ENCODE data around the gene MAPT.
A peak's percentile ranks its signal among the peaks of the same experiment; 100 is the strongest.
"Not testable (repeated sequence)": the region's sequence is repeated elsewhere in the genome, so short reads cannot be mapped to it uniquely, and the experiment has no call there.

Gene MAPT

DNA sequence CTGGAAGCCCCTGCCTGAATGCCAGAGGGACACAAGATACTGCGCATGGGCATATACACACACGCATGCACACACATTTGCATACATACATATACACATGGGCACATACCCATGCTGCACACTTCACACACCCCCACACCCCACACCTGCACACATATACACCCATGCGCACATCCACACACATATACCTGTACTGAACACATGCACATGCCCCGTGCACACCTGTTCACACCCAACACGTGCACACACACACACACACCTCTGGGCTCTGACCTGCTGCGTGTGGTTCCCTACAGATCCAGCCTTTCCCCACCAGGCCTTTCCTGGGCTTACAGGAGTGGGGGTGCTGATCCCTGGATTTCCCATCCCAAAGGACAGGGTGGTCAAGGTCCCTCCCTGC is 43.3 kb upstream of the MAPT start:
- no peak overlapping the region for H3K4me3 Mint-ChIP-seq
- ATAC-seq (replicated peaks; ENCODE audit: extremely low read depth, poor library complexity, severe bottlenecking) (no peak), DNase-seq (ENCODE audit: low spot score in 2 of 2) (no peak)
- no peaks in the 10 kb centered on the region for H3K9me3 Mint-ChIP-seq
- no peaks in the 10 kb centered on the region for H3K36me3 Mint-ChIP-seq (ENCODE audit: insufficient read depth)
- peaks cover 4% of the 10 kb centered on the region for H3K4me1 Mint-ChIP-seq
- H3K27me3 Mint-ChIP-seq: peaks cover 42% of the 10 kb centered on the region
- H3K27ac Mint-ChIP-seq (ENCODE audit: low read depth): no peak overlapping the region

DNA sequence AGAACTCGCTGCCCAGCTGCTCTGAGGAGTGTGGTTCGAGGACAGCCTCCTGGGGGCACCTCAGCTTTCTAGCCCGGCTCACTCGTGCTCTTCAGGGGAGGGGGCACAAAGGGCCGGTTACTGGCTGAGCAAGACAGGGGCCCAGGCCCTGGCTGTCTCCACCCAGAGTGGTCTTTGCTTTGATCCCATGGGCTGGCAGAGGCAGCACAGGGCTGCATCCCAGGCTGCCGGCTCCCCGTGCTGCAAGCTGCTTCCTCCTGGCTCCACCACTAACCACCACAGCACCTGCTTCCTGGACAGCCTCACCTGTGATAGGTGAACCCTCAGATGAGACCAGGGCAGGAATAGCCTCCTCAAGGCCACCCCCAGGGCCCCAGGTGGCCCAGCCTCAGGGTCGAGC is 42.9 kb upstream of the MAPT start:
- no peak for ATAC-seq (replicated peaks; ENCODE audit: extremely low read depth, poor library complexity, severe bottlenecking)

DNA sequence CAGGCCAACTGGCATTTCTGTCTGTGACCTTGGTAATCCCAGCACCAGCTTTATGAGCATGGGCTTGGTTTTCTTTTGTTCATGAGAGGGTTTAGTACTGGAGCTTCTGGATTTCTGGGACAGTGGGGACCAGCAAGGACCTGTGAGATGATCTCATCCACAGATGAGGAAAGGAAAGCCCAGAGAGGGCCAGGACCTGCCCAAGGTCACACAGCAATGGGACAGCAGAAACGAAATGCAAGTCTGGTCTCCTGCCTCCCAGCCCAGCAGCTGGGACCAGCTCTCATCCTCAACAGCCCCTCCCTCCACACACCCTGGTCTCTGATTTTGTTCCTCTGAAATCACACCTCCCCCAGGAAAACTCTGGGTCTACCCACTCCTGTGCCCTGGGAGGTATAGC is 42.5 kb upstream of the MAPT start:
- ATAC-seq (replicated peaks; ENCODE audit: extremely low read depth, poor library complexity, severe bottlenecking): no peak
- Mint-ChIP-seq H3K9me3 (no peaks in the 10 kb centered on the region), H3K27ac (ENCODE audit: low read depth) (no peak overlapping the region), H3K36me3 (ENCODE audit: insufficient read depth) (no peaks in the 10 kb centered on the region), H3K27me3 (peaks cover 39% of the 10 kb centered on the region), H3K4me1 (peaks cover 4% of the 10 kb centered on the region), H3K4me3 (no peak overlapping the region)
- DNase-seq (ENCODE audit: low spot score in 2 of 2): no peak

More for the DNA sequence above, 42.9 kb upstream of the MAPT start:
- DNase-seq (ENCODE audit: low spot score in 2 of 2): no peak
- H3K36me3 Mint-ChIP-seq (ENCODE audit: insufficient read depth): no peaks in the 10 kb centered on the region
- H3K9me3 Mint-ChIP-seq: no peaks in the 10 kb centered on the region
- no peak overlapping the region for H3K4me3 Mint-ChIP-seq
- H3K4me1 Mint-ChIP-seq: peaks cover 4% of the 10 kb centered on the region
- H3K27me3 Mint-ChIP-seq: peaks cover 41% of the 10 kb centered on the region
- no peak overlapping the region for H3K27ac Mint-ChIP-seq (ENCODE audit: low read depth)

DNA sequence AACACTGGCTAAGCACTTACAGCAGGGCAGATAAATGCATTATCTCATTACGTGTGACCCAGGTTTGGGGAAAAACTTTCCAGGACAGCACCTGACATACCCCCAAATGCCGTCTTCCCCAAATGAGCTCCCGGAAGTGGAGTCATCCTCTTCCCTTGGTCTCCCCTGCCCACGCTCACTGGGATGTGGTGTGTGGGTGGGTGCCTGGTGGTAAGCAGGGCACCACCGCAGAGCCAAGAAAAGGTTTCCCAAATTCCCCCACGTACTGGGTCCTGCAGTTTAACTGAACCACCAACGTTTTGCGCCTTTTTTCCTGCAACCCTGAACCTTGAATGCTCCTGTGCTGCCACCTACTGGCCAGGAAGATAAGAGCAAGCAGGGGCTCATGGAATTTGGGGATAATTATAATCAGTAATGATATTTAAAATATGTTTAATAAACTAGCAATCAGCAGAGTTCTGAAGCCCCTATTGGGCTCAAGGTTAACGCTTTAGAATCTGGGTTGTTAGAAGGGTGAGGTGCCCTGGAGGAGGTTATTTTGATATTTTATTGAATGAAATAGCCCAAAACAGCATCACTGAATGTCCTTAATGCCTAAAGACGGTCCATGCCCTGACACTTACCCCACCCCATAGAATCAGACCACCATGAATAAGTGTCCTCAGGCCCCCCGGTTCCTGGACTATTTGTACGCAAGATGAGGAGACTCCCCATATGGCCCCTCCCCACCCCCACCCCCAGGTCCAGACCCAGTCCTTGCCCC is 41.6 kb upstream of the MAPT start:
- no peak overlapping the region for H3K4me3 Mint-ChIP-seq
- peaks cover 4% of the 10 kb centered on the region for H3K4me1 Mint-ChIP-seq
- H3K36me3 Mint-ChIP-seq (ENCODE audit: insufficient read depth): no peaks in the 10 kb centered on the region
- H3K27me3 Mint-ChIP-seq: peaks cover 42% of the 10 kb centered on the region
- H3K9me3 Mint-ChIP-seq: no peaks in the 10 kb centered on the region
- H3K27ac Mint-ChIP-seq (ENCODE audit: low read depth): no peak overlapping the region
- DNase-seq (ENCODE audit: low spot score in 2 of 2) (peak; percentile 32 to 47), ATAC-seq (replicated peaks; ENCODE audit: extremely low read depth, poor library complexity, severe bottlenecking) (no peak)

DNA sequence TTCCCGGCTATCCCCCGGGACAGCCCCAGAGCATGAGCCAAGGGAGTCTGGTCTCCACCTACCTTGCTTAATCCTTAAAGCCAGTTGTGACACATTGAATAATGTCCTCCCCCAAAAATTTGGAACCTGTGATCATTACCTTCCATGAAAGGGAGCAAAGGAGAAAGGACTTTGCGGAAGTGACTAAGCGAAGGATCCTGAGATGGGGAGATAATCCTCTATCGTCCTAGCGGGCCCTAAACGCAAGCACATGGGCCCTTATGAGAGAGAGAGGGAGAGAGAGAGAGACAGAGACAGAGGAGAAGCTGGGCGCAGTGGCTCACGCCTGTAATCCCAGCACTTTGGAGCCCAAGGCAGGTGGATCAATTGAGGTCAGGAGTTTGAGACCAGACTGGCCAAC is 40.1 kb upstream of the MAPT start:
- Mint-ChIP-seq H3K36me3 (ENCODE audit: insufficient read depth) (no peaks in the 10 kb centered on the region), H3K27ac (ENCODE audit: low read depth) (no peak overlapping the region), H3K4me3 (no peak overlapping the region), H3K27me3 (peaks cover 54% of the 10 kb centered on the region), H3K9me3 (no peaks in the 10 kb centered on the region), H3K4me1 (peaks cover 4% of the 10 kb centered on the region)
- ATAC-seq (replicated peaks; ENCODE audit: extremely low read depth, poor library complexity, severe bottlenecking) (no peak), DNase-seq (ENCODE audit: low spot score in 2 of 2) (no peak)

DNA sequence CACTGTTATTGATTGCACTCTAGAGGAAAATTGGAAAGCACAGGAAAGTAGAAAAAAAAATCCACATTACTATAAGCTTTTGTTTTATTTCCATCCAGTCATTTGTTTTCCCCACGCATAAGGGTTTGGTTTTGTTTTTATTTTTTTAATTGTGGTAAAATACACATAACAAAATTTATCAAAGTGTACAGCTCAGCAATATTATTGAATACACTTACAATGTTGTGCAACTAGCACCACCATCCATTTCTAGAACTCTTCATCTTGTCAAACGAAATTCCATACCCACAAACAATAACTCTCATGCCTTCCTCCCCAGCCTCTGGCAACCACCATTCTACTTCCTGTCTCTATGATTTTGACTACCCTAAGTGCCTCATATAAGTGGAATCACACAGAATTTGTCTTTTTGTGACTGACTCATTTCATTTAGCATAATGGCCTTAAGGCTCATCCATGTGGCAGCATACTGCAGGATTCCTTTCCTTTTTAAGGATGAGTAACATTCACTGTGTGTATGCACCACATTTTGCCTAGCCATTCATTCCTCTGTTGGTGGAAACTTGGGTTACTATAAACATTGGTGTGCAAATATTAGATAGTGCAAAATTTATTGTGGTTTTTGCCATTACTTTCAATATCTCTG is 38.5 kb upstream of the MAPT start:
- Mint-ChIP-seq H3K4me3 (no peak overlapping the region), H3K9me3 (no peaks in the 10 kb centered on the region), H3K36me3 (ENCODE audit: insufficient read depth) (no peaks in the 10 kb centered on the region), H3K27ac (ENCODE audit: low read depth) (no peak overlapping the region), H3K4me1 (peaks cover 4% of the 10 kb centered on the region), H3K27me3 (peaks cover 55% of the 10 kb centered on the region)
- no peak for DNase-seq (ENCODE audit: low spot score in 2 of 2)
- ATAC-seq (replicated peaks; ENCODE audit: extremely low read depth, poor library complexity, severe bottlenecking): no peak

- ATAC-seq (replicated peaks; ENCODE audit: extremely low read depth, poor library complexity, severe bottlenecking): no peak
- Mint-ChIP-seq H3K27me3 (peaks cover 72% of the 10 kb centered on the region), H3K4me1 (no peaks in the 10 kb centered on the region), H3K36me3 (ENCODE audit: insufficient read depth) (no peaks in the 10 kb centered on the region), H3K27ac (ENCODE audit: low read depth) (no peak overlapping the region), H3K9me3 (no peaks in the 10 kb centered on the region), H3K4me3 (no peak overlapping the region)
- DNase-seq (ENCODE audit: low spot score in 2 of 2): no peak
Observed at GRCh38 chr17:45857977-45858708, 36.2 kb upstream of the MAPT start.

- H3K4me3 Mint-ChIP-seq: no peak overlapping the region
- no peaks in the 10 kb centered on the region for H3K36me3 Mint-ChIP-seq (ENCODE audit: insufficient read depth)
- H3K27me3 Mint-ChIP-seq: peaks cover 77% of the 10 kb centered on the region
- H3K9me3 Mint-ChIP-seq: no peaks in the 10 kb centered on the region
- ATAC-seq (replicated peaks; ENCODE audit: extremely low read depth, poor library complexity, severe bottlenecking): no peak
- no peak overlapping the region for H3K27ac Mint-ChIP-seq (ENCODE audit: low read depth)
- DNase-seq (ENCODE audit: low spot score in 2 of 2): no peak
- H3K4me1 Mint-ChIP-seq: no peaks in the 10 kb centered on the region
Observed at GRCh38 chr17:45861165-45861564, 33.2 kb upstream of the MAPT start.

DNA sequence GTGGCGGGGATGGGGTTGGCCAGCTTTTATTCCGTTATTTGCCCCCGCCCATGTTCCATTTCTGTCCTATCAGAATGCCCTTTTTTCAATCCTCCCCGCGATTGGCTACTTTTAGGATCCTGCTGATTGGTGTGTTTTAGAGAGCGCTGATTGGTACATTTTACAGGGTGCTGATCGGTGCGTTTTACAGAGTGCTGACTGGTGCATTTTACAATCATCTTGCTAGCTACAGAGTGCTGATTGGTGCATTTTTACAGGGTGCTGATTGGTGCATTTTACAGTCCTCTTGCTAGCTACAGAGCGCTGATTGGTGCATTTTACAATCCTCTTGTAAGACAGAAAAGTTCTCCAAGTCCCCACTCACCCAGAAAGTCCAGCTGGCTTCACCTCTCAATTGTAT is 32.2 kb upstream of the MAPT start:
- not testable (repeated sequence) for H3K36me3 Mint-ChIP-seq (ENCODE audit: insufficient read depth); DNase-seq (ENCODE audit: low spot score in 2 of 2); ATAC-seq (replicated peaks; ENCODE audit: extremely low read depth, poor library complexity, severe bottlenecking); H3K4me3 Mint-ChIP-seq; H3K27ac Mint-ChIP-seq (ENCODE audit: low read depth); H3K9me3 Mint-ChIP-seq; H3K4me1 Mint-ChIP-seq
- H3K27me3 Mint-ChIP-seq: peaks cover 76% of the 10 kb centered on the region

GRCh38 chr17:45863857-45864654 is 30.3 kb upstream of the MAPT start:
- ATAC-seq (replicated peaks; ENCODE audit: extremely low read depth, poor library complexity, severe bottlenecking): no peak
- no peaks in the 10 kb centered on the region for H3K9me3 Mint-ChIP-seq

DNA sequence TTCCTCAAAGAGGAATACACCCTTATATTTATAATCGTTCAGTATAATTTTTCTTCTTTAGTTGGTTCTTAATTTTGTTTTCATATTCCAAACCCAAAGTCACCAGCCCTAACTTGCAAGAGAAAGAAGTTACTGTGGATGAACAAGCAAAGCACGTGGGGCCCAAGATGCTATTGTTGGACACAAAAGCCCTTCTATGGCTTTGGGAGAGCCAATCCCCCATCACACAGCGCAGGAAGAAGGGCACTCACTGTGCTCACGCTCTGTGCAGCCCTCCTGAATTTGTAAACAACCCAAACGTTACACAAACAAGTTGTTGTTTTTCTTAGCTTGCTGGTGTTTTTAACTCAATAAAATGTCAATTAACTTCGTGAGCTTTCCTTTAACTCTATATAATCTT is 27.2 kb upstream of the MAPT start:
- Mint-ChIP-seq H3K27ac (ENCODE audit: low read depth) (no peak overlapping the region), H3K36me3 (ENCODE audit: insufficient read depth) (no peaks in the 10 kb centered on the region), H3K9me3 (no peaks in the 10 kb centered on the region), H3K4me3 (no peak overlapping the region), H3K27me3 (peaks cover 67% of the 10 kb centered on the region), H3K4me1 (no peaks in the 10 kb centered on the region)
- ATAC-seq (replicated peaks; ENCODE audit: extremely low read depth, poor library complexity, severe bottlenecking): no peak
- no peak for DNase-seq (ENCODE audit: low spot score in 2 of 2)

More at GRCh38 chr17:45863857-45864654, 30.3 kb upstream of the MAPT start:
- Mint-ChIP-seq H3K4me3 (no peak overlapping the region), H3K36me3 (ENCODE audit: insufficient read depth) (no peaks in the 10 kb centered on the region), H3K27ac (ENCODE audit: low read depth) (no peak overlapping the region), H3K4me1 (no peaks in the 10 kb centered on the region), H3K27me3 (peaks cover 78% of the 10 kb centered on the region)
- DNase-seq (ENCODE audit: low spot score in 2 of 2): no peak

GRCh38 chr17:45867702-45868101 is 26.7 kb upstream of the MAPT start:
- no peak overlapping the region for H3K4me3 Mint-ChIP-seq
- H3K9me3 Mint-ChIP-seq: no peaks in the 10 kb centered on the region
- H3K27me3 Mint-ChIP-seq: peaks cover 62% of the 10 kb centered on the region
- H3K4me1 Mint-ChIP-seq: no peaks in the 10 kb centered on the region
- H3K36me3 Mint-ChIP-seq (ENCODE audit: insufficient read depth): no peaks in the 10 kb centered on the region
- no peak overlapping the region for H3K27ac Mint-ChIP-seq (ENCODE audit: low read depth)
- no peak for ATAC-seq (replicated peaks; ENCODE audit: extremely low read depth, poor library complexity, severe bottlenecking)
- DNase-seq (ENCODE audit: low spot score in 2 of 2): no peak
